Prostate gland (tissue), 2 donors: ENCODE results near the gene CBR1.

Source experiments
- POLR2A ChIP-seq: fragments of 450-650 bp; IDR thresholded peaks from one replicate; pipeline ENCODE4 v1.6.1; 2016; ENCODE audit warnings: antibody characterized with exemption, mild to moderate bottlenecking
- TF ChIP-seq, protein P1 (sequence below), 4 experiments: fragments of 200-600 bp in 2 of 4; fragments of 450-650 bp in 2 of 4; sonication (generic) in 2 of 4; IDR thresholded peaks; 1 replicate in 3 of 4; 2 replicates in 1 of 4; pipeline ENCODE4 v1.5.1; 2016 to 2019; ENCODE audit warnings: antibody characterized with exemption in 4 of 4, mild to moderate bottlenecking in 2 of 4, moderate library complexity in 2 of 4

DNA sequence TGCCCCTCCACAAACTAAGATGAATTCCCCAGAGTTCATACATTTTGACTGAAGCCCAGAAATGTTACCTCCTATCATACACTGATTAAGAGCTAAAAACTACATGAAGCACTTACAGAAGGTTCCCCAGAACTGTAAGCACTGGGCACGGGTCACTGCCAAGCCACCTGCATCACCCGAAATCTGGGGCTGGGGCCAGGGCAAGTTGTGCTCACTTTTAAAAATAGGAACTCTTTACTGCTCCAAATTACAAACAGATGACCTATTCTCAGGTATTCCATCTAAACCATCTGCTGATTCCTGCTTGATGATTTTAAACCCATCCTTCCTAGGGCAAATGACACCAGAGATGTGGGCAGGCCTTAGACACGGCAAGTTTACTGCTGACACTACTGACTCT lies 14.3 kb upstream of the CBR1 start:
- no peak for TF ChIP-seq POLR2A
- TF ChIP-seq, protein P1, sequence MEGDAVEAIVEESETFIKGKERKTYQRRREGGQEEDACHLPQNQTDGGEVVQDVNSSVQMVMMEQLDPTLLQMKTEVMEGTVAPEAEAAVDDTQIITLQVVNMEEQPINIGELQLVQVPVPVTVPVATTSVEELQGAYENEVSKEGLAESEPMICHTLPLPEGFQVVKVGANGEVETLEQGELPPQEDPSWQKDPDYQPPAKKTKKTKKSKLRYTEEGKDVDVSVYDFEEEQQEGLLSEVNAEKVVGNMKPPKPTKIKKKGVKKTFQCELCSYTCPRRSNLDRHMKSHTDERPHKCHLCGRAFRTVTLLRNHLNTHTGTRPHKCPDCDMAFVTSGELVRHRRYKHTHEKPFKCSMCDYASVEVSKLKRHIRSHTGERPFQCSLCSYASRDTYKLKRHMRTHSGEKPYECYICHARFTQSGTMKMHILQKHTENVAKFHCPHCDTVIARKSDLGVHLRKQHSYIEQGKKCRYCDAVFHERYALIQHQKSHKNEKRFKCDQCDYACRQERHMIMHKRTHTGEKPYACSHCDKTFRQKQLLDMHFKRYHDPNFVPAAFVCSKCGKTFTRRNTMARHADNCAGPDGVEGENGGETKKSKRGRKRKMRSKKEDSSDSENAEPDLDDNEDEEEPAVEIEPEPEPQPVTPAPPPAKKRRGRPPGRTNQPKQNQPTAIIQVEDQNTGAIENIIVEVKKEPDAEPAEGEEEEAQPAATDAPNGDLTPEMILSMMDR (IDR thresholded peaks at IDR 0.05): no peak
